Measurements from ENCODE around the gene COL25A1. TPM values are rescaled to one million over a fixed set of nuclear protein-coding genes. Genes with fewer than 3 reads are reported as not detected.

The COL25A1 gene
- total RNA-seq, 2 donors from 2014 or later, result 4.0 to 6.2 TPM

- H3K36me3 Mint-ChIP-seq (ENCODE audit: low read depth), result no peaks in the 10 kb centered on the region
- no peak for TF ChIP-seq CTCF (conservative IDR thresholded peaks at IDR 0.05)
- no peak overlapping the region for H3K4me3 Mint-ChIP-seq
- Histone ChIP-seq H3K27me3 (ENCODE audit: control insufficient read depth, insufficient read depth, low read length, poor library complexity, severe bottlenecking) (no peaks in the 10 kb centered on the region), H3K36me3 (ENCODE audit: control insufficient read depth, insufficient read depth, low read length) (no peaks in the 10 kb centered on the region), H3K4me3 (ENCODE audit: low read length) (no peak overlapping the region), H3K27ac (ENCODE audit: low read depth, low read length) (no peak overlapping the region), H3K9me3 (ENCODE audit: control insufficient read depth, low read length) (no peaks in the 10 kb centered on the region), H3K4me1 (ENCODE audit: control insufficient read depth, insufficient read depth, low read length) (no peaks in the 10 kb centered on the region), H3K9ac (ENCODE audit: extremely low read depth, low read length, poor library complexity, severe bottlenecking) (no peak overlapping the region)
- DNase-seq, result no peak
- H3K4me1 Mint-ChIP-seq, result no peaks in the 10 kb centered on the region
- H3K27ac Mint-ChIP-seq, result no peak overlapping the region
- H3K27me3 Mint-ChIP-seq (ENCODE audit: insufficient read depth), result no peaks in the 10 kb centered on the region
- no peaks in the 10 kb centered on the region for H3K9me3 Mint-ChIP-seq
- WGBS, 2 experiments (ENCODE audit: insufficient coverage in 1 of 2, insufficient read length in 1 of 2), result 98 to 100% methylated on average over 3 to 5 of the region's 5 CpGs
Observed at GRCh38 chr4:109053257-109053656, 249.2 kb downstream of the COL25A1 start.

GRCh38 chr4:109052821-109053220 is 249.6 kb downstream of the COL25A1 start:
- no peaks in the 10 kb centered on the region for H3K36me3 Mint-ChIP-seq (ENCODE audit: low read depth)
- Histone ChIP-seq H3K4me3 (ENCODE audit: low read length) (no peak overlapping the region), H3K36me3 (ENCODE audit: control insufficient read depth, insufficient read depth, low read length) (no peaks in the 10 kb centered on the region), H3K9me3 (ENCODE audit: control insufficient read depth, low read length) (no peaks in the 10 kb centered on the region), H3K27ac (ENCODE audit: low read depth, low read length) (no peak overlapping the region), H3K27me3 (ENCODE audit: control insufficient read depth, insufficient read depth, low read length, poor library complexity, severe bottlenecking) (no peaks in the 10 kb centered on the region), H3K4me1 (ENCODE audit: control insufficient read depth, insufficient read depth, low read length) (no peaks in the 10 kb centered on the region), H3K9ac (ENCODE audit: extremely low read depth, low read length, poor library complexity, severe bottlenecking) (no peak overlapping the region)
- no peak overlapping the region for H3K27ac Mint-ChIP-seq
- 100% methylated on average over 1 of the region's 1 CpG for WGBS, 2 experiments (ENCODE audit: insufficient coverage in 1 of 2, insufficient read length in 1 of 2)
- TF ChIP-seq CTCF (conservative IDR thresholded peaks at IDR 0.05), result no peak
- no peak for DNase-seq
- H3K27me3 Mint-ChIP-seq (ENCODE audit: insufficient read depth), result no peaks in the 10 kb centered on the region
- H3K9me3 Mint-ChIP-seq, result no peaks in the 10 kb centered on the region
- H3K4me3 Mint-ChIP-seq, result no peak overlapping the region
- no peaks in the 10 kb centered on the region for H3K4me1 Mint-ChIP-seq

GRCh38 chr4:109051054-109051453 is 251.4 kb downstream of the COL25A1 start:
- no peaks in the 10 kb centered on the region for H3K4me1 ChIP-seq (ENCODE audit: control insufficient read depth, insufficient read depth, low read length)
- no peaks in the 10 kb centered on the region for H3K27me3 Mint-ChIP-seq (ENCODE audit: insufficient read depth)
- H3K4me3 Mint-ChIP-seq, result no peak overlapping the region
- no peaks in the 10 kb centered on the region for H3K36me3 Mint-ChIP-seq (ENCODE audit: low read depth)
- no peak overlapping the region for H3K4me3 ChIP-seq (ENCODE audit: low read length)
- no peak overlapping the region for H3K9ac ChIP-seq (ENCODE audit: extremely low read depth, low read length, poor library complexity, severe bottlenecking)
- H3K27ac Mint-ChIP-seq, result no peak overlapping the region
- H3K36me3 ChIP-seq (ENCODE audit: control insufficient read depth, insufficient read depth, low read length), result no peaks in the 10 kb centered on the region
- DNase-seq, result no peak
- no peak for TF ChIP-seq CTCF (conservative IDR thresholded peaks at IDR 0.05)
- no peaks in the 10 kb centered on the region for H3K9me3 Mint-ChIP-seq
- no peaks in the 10 kb centered on the region for H3K4me1 Mint-ChIP-seq
- WGBS, 2 experiments (ENCODE audit: insufficient coverage in 1 of 2, insufficient read length in 1 of 2), result 98 to 100% methylated on average over 1 to 2 of the region's 2 CpGs
- no peak overlapping the region for H3K27ac ChIP-seq (ENCODE audit: low read depth, low read length)
- H3K9me3 ChIP-seq (ENCODE audit: control insufficient read depth, low read length), result no peaks in the 10 kb centered on the region
- H3K27me3 ChIP-seq (ENCODE audit: control insufficient read depth, insufficient read depth, low read length, poor library complexity, severe bottlenecking), result no peaks in the 10 kb centered on the region

Measured in endodermal cell (in vitro differentiated cells).